Type B pancreatic cell (in vitro differentiated cells): Measurements from ENCODE around the gene MUC6. TPM values are rescaled to one million over a fixed set of nuclear protein-coding genes. Genes with fewer than 3 reads are reported as not detected.
"Not testable (repeated sequence)": the region's sequence is repeated elsewhere in the genome, so short reads cannot be mapped to it uniquely, and the experiment has no call there.

ENCODE experiments used
- DNase-seq: peaks from one replicate; pipeline ENCODE4 v3.0.0; 2021; ENCODE audit warnings: mixed read lengths; ENCODE audit not compliant: unreplicated experiment; ENCODE audit errors: extremely low spot score
- H3K27ac Mint-ChIP-seq: 2 replicates; pipeline ENCODE4 v1.8.0; 2021; ENCODE audit warnings: mild to moderate bottlenecking, mixed read lengths
- H3K27me3 Mint-ChIP-seq: 2 replicates; pipeline ENCODE4 v1.8.0; 2021; ENCODE audit warnings: mixed read lengths
- H3K36me3 Mint-ChIP-seq: 2 replicates; pipeline ENCODE4 v1.8.0; 2021; ENCODE audit warnings: mixed read lengths
- H3K4me1 Mint-ChIP-seq: one replicate; pipeline ENCODE4 v1.8.0; 2021; ENCODE audit warnings: mixed read lengths; ENCODE audit not compliant: unreplicated experiment
- H3K4me3 Mint-ChIP-seq: 2 replicates; pipeline ENCODE4 v1.8.0; 2021; ENCODE audit warnings: mild to moderate bottlenecking, mixed read lengths
- H3K9me3 Mint-ChIP-seq: 2 replicates; pipeline ENCODE4 v1.8.0; 2021; ENCODE audit warnings: mixed read lengths
- total RNA-seq: library from RNA; stranded (reverse); gene quantifications from 2 replicates; pipeline ENCODE4 v1.2.1, GENCODE V29; 2021; ENCODE audit warnings: low replicate concordance
- TF ChIP-seq, protein P1 (sequence below): fragments of 200-600 bp; sonication (generic); conservative IDR thresholded peaks from 2 replicates; pipeline ENCODE4 v1.5.0; 2021; ENCODE audit warnings: antibody characterized with exemption, mild to moderate bottlenecking

MUC6 gene
- total RNA-seq, 1 donor from 2014 or later: 0.46 TPM

DNA sequence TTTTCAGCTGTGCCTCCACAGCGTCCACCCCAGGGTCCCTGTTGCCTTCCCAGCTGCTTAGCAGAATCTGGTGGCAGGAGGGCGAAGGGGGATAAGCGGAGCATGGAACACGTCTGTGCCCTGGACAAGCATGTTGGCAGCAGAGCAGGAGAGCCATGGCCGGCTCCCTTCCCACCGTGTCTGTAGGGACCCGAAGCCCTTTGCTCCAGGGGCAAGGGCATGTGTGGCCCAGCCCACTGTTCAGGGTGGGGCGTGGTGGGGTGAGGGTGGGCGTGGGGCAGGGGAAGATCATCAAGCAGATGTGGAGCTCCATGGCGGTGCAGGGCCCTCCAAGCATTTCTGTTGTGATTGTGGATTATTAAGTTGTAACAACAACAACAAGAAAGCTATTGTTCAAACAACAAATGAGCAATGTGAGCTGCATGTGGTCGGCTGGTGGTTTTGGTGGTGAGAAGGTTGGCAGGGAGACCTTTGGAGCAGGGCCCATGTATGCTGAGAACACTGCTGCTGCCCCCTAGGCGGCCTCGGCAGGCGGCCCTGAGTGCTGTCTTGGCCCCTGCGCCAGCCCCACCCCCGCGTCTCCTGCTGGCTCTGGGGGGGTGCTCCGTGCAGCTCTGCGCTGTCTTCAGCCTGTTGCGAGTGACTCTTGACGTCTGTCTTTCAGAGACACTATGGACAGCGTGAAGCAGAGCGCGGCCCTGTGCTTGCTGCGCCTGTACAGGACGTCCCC is 59.9 kb downstream of the MUC6 start:
- Mint-ChIP-seq H3K4me1 (peaks cover 11% of the 10 kb centered on the region), H3K27me3 (no peaks in the 10 kb centered on the region), H3K9me3 (no peaks in the 10 kb centered on the region), H3K4me3 (no peak overlapping the region), H3K36me3 (peaks cover 24% of the 10 kb centered on the region), H3K27ac (no peak overlapping the region)
- no peak for DNase-seq
- TF ChIP-seq, protein P1, sequence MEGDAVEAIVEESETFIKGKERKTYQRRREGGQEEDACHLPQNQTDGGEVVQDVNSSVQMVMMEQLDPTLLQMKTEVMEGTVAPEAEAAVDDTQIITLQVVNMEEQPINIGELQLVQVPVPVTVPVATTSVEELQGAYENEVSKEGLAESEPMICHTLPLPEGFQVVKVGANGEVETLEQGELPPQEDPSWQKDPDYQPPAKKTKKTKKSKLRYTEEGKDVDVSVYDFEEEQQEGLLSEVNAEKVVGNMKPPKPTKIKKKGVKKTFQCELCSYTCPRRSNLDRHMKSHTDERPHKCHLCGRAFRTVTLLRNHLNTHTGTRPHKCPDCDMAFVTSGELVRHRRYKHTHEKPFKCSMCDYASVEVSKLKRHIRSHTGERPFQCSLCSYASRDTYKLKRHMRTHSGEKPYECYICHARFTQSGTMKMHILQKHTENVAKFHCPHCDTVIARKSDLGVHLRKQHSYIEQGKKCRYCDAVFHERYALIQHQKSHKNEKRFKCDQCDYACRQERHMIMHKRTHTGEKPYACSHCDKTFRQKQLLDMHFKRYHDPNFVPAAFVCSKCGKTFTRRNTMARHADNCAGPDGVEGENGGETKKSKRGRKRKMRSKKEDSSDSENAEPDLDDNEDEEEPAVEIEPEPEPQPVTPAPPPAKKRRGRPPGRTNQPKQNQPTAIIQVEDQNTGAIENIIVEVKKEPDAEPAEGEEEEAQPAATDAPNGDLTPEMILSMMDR: no peak

DNA sequence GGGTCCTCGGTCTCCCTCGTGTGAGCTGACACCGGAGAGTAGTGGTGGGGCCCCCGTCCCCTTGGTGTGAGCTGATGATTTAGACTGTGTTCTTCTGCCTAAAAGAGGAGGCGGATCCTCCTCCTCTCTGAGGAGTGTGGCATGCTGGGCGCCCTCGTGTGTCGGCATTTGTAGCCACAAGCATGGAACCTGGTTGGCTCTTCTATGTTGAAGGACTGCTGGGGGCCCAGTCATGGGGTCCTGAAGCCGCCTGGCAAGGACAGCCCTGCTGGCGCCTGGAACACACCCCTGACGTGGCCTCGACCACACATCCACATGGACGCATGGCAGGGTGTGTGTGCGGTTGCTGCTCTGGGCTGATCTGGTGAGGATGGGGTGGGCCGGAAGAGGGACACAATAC is 60.7 kb downstream of the MUC6 start:
- TF ChIP-seq, protein P1: peak; percentile 53
- H3K27me3 Mint-ChIP-seq: no peaks in the 10 kb centered on the region
- no peak overlapping the region for H3K4me3 Mint-ChIP-seq
- H3K4me1 Mint-ChIP-seq: peaks cover 9% of the 10 kb centered on the region
- DNase-seq: no peak
- no peaks in the 10 kb centered on the region for H3K9me3 Mint-ChIP-seq
- H3K36me3 Mint-ChIP-seq: peaks cover 25% of the 10 kb centered on the region
- H3K27ac Mint-ChIP-seq: no peak overlapping the region

DNA sequence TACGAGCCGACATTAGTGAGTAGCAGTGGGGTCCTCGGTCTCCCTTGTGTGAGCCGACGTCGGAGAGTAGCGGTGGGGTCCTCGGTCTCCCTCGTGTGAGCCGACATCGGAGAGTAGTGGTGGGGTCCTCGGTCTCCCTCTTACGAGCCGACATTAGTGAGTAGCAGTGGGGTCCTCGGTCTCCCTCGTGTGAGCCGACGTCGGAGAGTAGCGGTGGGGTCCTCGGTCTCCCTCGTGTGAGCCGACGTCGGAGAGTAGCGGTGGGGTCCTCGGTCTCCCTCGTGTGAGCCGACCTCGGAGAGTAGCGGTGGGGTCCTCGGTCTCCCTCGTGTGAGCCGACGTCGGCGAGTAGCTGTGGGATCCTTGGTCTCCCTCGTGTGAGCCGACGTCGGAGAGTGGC is 61.1 kb downstream of the MUC6 start:
- not testable (repeated sequence) for H3K9me3 Mint-ChIP-seq, H3K4me1 Mint-ChIP-seq, DNase-seq, H3K27me3 Mint-ChIP-seq, H3K27ac Mint-ChIP-seq, H3K4me3 Mint-ChIP-seq
- peaks cover 23% of the 10 kb centered on the region for H3K36me3 Mint-ChIP-seq

DNA sequence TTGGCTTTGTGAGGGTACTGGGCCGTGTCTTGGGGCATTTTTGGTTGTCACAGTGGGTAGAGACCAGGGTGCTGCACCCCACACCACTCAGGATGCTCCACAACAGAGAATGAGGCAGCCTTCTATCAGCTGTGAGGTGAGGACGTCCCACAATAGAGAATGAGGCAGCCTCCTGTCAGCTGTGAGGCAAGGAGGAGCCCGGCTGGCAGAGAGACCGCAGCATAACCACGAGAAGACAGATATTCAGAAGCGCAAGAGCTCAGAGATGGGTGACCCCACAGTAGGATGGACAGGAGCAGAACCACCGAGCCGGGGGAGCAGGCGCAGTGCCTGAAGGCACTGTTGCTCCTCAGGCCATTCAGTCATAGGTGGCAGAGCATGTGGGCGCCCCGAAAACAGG is 63.3 kb downstream of the MUC6 start:
- H3K9me3 Mint-ChIP-seq: no peaks in the 10 kb centered on the region
- H3K27me3 Mint-ChIP-seq: no peaks in the 10 kb centered on the region
- H3K27ac Mint-ChIP-seq: no peak overlapping the region
- no peak overlapping the region for H3K4me3 Mint-ChIP-seq
- TF ChIP-seq, protein P1: no peak
- DNase-seq: no peak
- peaks cover 8% of the 10 kb centered on the region for H3K4me1 Mint-ChIP-seq
- H3K36me3 Mint-ChIP-seq: peaks cover 18% of the 10 kb centered on the region

DNA sequence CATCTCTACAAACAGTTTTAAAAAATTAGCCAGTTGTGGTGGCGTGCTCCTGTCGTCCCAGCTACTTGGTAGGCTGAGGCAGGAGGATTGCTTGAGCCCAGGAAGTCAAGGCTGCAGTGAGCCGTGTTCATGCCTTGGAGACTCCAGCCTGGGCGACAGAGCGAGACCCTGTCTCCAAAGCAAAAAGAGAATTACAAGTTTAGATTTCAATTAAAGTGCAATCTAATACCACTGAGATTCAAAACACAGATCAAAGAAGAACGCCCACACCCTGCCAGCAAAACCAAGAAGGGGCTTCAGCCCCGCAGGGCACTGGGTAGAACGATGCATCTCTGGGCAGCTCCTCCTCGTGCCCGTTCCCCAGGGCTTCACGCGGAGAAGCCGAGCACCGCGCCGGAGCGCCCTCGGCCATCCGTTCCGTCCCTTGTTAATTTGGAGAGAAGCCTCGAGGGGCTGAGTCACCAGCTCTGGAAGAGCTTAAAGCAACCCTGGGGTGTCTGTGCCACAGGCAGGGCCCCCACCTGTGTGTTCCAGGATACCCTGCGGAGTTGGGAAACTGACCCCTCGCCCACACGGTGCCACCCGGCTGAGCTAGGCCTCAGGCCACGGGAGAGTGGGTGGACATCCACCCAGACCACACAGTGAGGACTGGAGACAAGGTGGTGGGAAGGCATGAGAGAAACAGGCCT is 63.9 kb downstream of the MUC6 start:
- TF ChIP-seq, protein P1: no peak
- H3K4me1 Mint-ChIP-seq: peaks cover 8% of the 10 kb centered on the region
- no peak for DNase-seq
- peaks cover 18% of the 10 kb centered on the region for H3K36me3 Mint-ChIP-seq
- no peak overlapping the region for H3K4me3 Mint-ChIP-seq
- H3K27me3 Mint-ChIP-seq: no peaks in the 10 kb centered on the region
- H3K27ac Mint-ChIP-seq: no peak overlapping the region
- H3K9me3 Mint-ChIP-seq: no peaks in the 10 kb centered on the region

DNA sequence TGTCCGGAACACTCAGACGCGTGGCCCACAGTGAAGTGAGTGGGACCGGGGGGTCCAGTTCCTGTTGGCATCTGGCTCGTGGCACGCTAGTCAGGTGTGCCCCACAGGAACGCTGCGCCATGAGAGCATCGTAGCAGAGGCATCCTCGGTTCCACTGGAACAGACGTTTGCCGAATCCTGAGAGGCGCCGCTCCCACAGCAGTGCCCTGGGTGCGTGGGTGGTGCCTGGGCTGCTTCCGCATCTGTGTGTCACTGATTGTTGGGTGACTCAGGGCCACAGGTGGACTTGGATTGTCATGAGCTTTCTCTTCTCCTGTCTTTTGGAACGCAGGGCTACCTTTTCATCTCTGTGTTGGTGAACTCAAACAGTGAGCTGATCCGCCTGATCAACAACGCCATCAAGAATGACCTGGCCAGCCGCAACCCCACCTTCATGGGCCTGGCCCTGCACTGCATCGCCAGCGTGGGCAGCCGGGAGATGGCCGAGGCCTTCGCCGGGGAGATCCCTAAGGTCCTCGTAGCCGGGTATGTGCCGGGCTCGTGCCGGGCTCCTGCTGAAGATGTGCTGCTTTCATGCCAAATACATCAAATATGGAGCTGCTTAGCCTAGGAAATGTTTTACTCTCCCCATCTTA is 64.7 kb downstream of the MUC6 start:
- Mint-ChIP-seq H3K4me3 (no peak overlapping the region), H3K36me3 (peaks cover 18% of the 10 kb centered on the region), H3K27ac (no peak overlapping the region), H3K4me1 (peaks cover 8% of the 10 kb centered on the region), H3K9me3 (no peaks in the 10 kb centered on the region), H3K27me3 (no peaks in the 10 kb centered on the region)
- TF ChIP-seq, protein P1: no peak
- no peak for DNase-seq
